LNCAP (cell line): ENCODE results near the gene KRTAP10-2.
"Not testable (repeated sequence)": the region's sequence is repeated elsewhere in the genome, so short reads cannot be mapped to it uniquely, and the experiment has no call there.

Experiments used
- TF ChIP-seq, protein P1 (sequence below): fragments of 450-650 bp; IDR thresholded peaks from 2 replicates; pipeline ENCODE4 v1.5.1; 2017; ENCODE audit warnings: mild to moderate bottlenecking

The KRTAP10-2 gene, protein sequence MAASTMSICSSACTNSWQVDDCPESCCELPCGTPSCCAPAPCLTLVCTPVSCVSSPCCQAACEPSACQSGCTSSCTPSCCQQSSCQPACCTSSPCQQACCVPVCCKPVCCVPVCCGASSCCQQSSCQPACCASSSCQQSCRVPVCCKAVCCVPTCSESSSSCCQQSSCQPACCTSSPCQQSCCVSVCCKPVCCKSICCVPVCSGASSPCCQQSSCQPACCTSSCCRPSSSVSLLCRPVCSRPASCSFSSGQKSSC

DNA sequence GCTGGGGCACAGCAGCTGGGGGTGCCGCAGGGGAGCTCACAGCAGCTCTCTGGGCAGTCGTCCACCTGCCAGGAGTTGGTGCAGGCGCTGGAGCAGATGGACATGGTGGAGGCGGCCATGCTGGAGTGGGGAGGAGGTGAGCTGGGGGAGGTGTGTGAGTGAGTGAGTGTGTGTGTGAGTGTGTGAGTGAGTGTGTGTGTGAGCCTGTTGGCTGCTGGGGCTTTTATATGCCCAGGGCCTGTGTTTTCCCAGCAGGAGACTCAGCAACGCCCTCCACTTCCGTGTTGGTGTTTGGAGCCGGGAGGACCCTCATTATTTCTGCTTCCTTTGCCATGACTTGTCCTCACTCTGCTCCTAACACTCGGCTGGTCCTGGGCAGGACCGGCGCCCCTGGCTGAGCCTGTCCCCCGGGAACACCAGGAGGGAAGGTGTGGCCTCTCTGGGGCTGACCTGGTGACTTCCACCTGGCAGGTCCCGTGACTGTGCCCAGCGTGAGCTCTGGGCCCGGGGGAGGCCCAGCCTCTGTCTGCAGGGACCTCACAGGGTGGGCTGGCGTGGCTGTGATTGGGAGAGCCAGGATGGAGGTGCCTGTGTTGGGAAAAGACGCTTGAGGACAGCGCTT is at the start of gene KRTAP10-2:
Gene KRTAP10-2, minus strand, starts transcription at position 166 of the 622 bp plus-strand sequence. Its CDS starts 47 bp downstream, at position 119.
- TF ChIP-seq, protein P1, sequence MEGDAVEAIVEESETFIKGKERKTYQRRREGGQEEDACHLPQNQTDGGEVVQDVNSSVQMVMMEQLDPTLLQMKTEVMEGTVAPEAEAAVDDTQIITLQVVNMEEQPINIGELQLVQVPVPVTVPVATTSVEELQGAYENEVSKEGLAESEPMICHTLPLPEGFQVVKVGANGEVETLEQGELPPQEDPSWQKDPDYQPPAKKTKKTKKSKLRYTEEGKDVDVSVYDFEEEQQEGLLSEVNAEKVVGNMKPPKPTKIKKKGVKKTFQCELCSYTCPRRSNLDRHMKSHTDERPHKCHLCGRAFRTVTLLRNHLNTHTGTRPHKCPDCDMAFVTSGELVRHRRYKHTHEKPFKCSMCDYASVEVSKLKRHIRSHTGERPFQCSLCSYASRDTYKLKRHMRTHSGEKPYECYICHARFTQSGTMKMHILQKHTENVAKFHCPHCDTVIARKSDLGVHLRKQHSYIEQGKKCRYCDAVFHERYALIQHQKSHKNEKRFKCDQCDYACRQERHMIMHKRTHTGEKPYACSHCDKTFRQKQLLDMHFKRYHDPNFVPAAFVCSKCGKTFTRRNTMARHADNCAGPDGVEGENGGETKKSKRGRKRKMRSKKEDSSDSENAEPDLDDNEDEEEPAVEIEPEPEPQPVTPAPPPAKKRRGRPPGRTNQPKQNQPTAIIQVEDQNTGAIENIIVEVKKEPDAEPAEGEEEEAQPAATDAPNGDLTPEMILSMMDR: no peak

DNA sequence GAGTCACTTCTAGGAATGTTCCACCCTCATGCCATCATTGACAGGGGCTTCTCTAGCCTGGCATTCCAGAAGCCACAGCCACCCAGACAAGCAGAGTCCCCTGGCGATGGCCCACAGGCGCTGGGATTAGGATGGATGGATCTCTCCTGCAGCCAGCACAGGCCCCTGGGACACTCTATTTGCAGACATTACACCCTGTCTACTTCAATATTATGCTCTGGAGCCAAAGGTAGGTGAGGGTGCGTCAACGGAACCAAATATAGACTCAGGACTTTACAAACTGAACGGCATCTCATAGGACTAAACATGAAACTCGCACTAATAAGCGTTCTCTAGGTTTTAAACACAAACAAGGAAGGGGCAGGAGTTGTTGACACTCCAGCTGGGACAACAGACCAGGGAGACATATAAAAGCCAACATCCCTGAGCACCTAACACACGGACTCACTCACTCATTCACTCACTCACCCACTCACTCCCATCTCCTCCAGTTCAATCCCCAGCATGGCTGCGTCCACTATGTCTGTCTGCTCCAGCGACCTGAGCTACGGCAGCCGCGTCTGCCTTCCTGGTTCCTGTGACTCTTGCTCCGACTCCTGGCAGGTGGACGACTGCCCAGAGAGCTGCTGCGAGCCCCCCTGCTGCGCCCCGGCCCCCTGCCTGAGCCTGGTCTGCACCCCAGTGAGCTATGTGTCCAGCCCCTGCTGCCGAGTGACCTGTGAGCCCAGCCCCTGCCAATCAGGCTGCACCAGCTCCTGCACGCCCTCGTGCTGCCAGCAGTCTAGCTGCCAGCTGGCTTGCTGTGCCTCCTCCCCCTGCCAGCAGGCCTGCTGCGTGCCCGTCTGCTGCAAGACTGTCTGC is 49.0 kb upstream of the KRTAP10-2 start, which contains the start of gene KRTAP10-7:
Gene KRTAP10-7, plus strand, starts transcription at position 480 of the 861 bp plus-strand sequence. Its CDS starts 25 bp downstream, at position 505.
- TF ChIP-seq, protein P1: not testable (repeated sequence)

DNA sequence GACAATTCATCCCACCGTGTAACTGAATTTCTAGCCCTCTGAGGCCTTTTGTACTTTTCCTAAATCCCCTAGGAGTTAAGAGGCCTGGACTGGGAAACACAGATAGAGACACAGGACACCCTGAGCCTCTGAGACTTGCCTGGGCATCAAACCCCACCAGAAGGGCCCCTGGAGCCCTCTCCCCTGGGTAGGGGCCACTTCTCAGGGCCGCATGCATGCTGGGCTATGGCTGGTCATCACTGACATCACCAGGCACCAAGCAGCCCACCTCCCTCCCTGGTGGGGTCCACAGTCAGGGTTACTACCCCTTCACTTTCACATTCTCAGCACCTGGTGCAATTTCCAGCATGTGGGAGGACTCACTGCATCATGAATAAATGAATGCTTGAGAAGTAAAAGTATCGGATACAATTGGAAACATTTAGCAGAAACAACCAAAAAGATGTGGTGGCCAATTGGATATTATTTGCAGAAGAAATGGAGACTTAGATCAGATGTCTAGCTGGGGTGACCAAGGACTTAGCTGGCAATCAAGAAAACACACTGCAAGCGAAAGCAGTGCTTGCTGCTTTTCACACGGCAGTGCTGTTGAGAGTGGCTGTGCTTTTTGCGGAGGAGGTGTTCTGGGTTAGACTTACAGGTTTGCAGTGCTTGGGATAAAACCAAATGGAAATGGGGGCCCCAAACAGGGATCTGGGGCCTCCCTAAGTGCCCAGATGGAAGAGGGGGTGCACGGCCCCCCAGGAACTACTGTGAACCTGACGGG is 48.1 kb upstream of the KRTAP10-2 start:
- TF ChIP-seq, protein P1: no peak

DNA sequence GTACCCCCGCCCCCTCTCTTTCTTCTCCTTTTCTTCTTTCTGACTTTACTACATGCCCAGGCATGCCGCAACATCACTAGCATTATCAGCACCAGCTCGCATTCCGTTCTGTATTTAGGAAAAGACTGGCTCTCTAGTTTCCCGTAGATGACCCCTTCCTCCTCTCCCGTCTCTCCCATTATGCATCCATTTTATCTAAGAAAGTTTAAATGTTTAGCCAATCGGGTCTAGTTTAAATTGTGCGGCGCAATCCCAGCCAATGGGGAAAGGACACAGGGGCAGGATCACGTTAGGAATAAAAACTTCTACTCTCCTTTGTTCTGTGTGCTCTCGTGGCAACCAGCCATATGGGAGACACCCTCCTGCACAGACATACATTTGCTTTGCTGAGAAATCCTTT is 46.8 kb upstream of the KRTAP10-2 start:
- TF ChIP-seq, protein P1: no peak

DNA sequence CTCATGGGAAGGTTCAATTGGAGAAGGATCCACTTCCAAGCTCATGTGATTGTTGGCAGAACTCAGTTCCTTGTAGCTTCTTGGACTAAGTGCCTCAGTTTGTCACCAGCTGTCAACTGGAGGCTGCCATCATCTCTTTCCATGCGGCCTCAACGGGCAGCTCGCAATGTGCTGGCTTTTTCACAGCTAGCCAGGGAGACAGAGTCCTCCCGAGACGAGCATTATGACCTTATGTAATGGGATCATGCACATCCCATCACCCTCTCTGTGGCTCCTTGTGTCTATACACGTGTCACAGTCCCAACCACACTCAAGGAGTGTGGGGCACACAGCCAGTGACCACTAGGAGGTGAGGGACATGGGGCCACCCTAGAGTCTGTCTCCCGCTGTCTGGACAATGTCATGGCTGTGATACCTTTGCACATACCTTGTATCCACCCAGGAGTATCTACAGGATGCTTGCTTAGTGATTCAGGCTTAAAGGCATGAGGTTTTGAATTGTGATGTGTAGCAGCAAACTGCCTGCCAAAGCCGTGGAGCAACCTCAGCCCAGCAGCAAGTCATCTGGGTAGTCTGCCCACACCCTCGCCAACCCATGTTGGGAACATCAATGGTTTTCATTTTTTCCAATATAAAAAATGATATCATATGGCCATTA is 44.9 kb upstream of the KRTAP10-2 start:
- TF ChIP-seq, protein P1: no peak

DNA sequence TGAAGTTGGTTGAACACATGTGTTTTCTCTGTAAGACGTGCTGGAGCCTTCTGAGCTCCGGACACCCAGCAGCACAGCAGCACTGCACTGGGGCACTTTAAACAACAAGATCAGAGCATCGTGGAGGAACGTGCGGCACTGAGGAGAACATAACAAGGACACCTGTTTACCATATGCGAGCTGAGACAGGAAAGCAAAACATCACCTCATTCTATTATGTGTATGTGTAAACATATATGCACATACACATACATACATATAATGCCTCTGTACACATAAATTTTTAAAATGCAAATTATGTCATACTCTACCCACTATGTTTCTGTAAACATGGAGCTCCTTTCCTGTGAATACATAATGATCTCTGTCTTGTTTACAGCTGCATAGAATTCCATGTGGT is 44.2 kb upstream of the KRTAP10-2 start:
- TF ChIP-seq, protein P1: no peak
